ENCODE measurements around the gene PKHD1. TPM values are rescaled to one million over a fixed set of nuclear protein-coding genes. Genes with fewer than 3 reads are reported as not detected.

The PKHD1 gene
- total RNA-seq, 1 experiment from 2014 or later: 0.09 TPM

- H2AFZ ChIP-seq (ENCODE audit: low read length): no peak overlapping the region
- no peak for TF ChIP-seq CTCF (conservative IDR thresholded peaks at IDR 0.05)
- no peak overlapping the region for H4K8ac ChIP-seq (replicated peaks; ENCODE audit: insufficient read length, low read depth, low read length)
- H3K18ac ChIP-seq (ENCODE audit: insufficient read length, low read depth, low read length): no peak overlapping the region
- Mint-ChIP-seq H3K27me3 (ENCODE audit: low read depth) (no peaks in the 10 kb centered on the region; the same call in 1 of the 2 replicates), H3K36me3 (ENCODE audit: insufficient read depth in 1 of 3, low read depth in 3 of 3) (peaks cover 0 to 2% (median 0%) of the 10 kb centered on the region in 3 experiments; a peak in 2 of 7 replicates), H3K4me1 (no peaks in the 10 kb centered on the region), H3K27ac (no peak overlapping the region; a peak in 1 of 7 replicates), H3K9me3 (peaks cover 0 to 5% of the 10 kb centered on the region in 2 experiments; a peak in 2 of 5 replicates), H3K4me3 (no peak overlapping the region)
- no peaks in the 10 kb centered on the region for H3K79me1 ChIP-seq (ENCODE audit: insufficient read depth, low read depth, low read length, poor library complexity, severe bottlenecking)
- H3K4me2 ChIP-seq (ENCODE audit: insufficient read depth, insufficient read length, low read length): no peak overlapping the region
- no peaks in the 10 kb centered on the region for H3K4me1 ChIP-seq (ENCODE audit: insufficient read depth, low read length)
- H2BK120ac ChIP-seq (ENCODE audit: low read depth, low read length, poor library complexity, severe bottlenecking): no peak overlapping the region
- H4K91ac ChIP-seq (ENCODE audit: insufficient read length, low read depth, low read length): no peak overlapping the region
- H2BK5ac ChIP-seq (ENCODE audit: insufficient read length, low read length): no peak overlapping the region
- no peaks in the 10 kb centered on the region for H3K79me2 ChIP-seq (ENCODE audit: insufficient read depth, low read length)
- no peak overlapping the region for H2AK5ac ChIP-seq (ENCODE audit: insufficient read length, low read length)
- H3K27ac ChIP-seq (ENCODE audit: insufficient read length, low read depth, low read length): no peak overlapping the region
- no peaks in the 10 kb centered on the region for H4K20me1 ChIP-seq (ENCODE audit: control insufficient read depth, insufficient read depth, insufficient read length)
- no peaks in the 10 kb centered on the region for H3K9me3 ChIP-seq (ENCODE audit: control insufficient read depth, low read depth, low read length)
- no peak overlapping the region for H3K4ac ChIP-seq (ENCODE audit: low read depth, low read length)
- no peak overlapping the region for H4K5ac ChIP-seq (ENCODE audit: insufficient read length, low read depth, low read length)
- no peak overlapping the region for H3K9ac ChIP-seq (ENCODE audit: extremely low read depth, insufficient read length, low read length)
- no peak overlapping the region for H2BK15ac ChIP-seq (ENCODE audit: low read depth, low read length)
- H3K23me2 ChIP-seq (ENCODE audit: insufficient read length, low read depth, low read length, poor library complexity, severe bottlenecking): no peaks in the 10 kb centered on the region
- no peak overlapping the region for H2BK12ac ChIP-seq (ENCODE audit: insufficient read length, low read depth, low read length)
- H3K23ac ChIP-seq (ENCODE audit: insufficient read length, low read depth, low read length): no peak overlapping the region
- no peak overlapping the region for H3T11ph ChIP-seq (ENCODE audit: low read length)
- DNase-seq: no peak
- H3K56ac ChIP-seq (ENCODE audit: insufficient read length, low read depth, low read length): no peak overlapping the region
- H2BK20ac ChIP-seq (ENCODE audit: low read depth, low read length, poor library complexity, severe bottlenecking): no peak overlapping the region
- H3K27me3 ChIP-seq (ENCODE audit: insufficient read depth, low read length): no peaks in the 10 kb centered on the region
- H3K14ac ChIP-seq (ENCODE audit: insufficient read depth, low read length): no peak overlapping the region
Measured at GRCh38 chr6:52041134-52041533, 46.3 kb downstream of the PKHD1 start.
